Neural cell (in vitro differentiated cells): ENCODE measurements around the gene HS6ST3.

Experiments used
- CTCF ChIP-seq: fragments of 450-650 bp; IDR thresholded peaks from 2 replicates; pipeline ENCODE4 v1.5.1; 2014; ENCODE audit warnings: antibody characterized with exemption, mild to moderate bottlenecking, moderate library complexity; ENCODE audit not compliant: poor library complexity, severe bottlenecking
- EP300 ChIP-seq: fragments of 450-650 bp; conservative IDR thresholded peaks from 2 replicates; pipeline ENCODE4 v1.6.1; 2014; ENCODE audit warnings: antibody characterized with exemption, mild to moderate bottlenecking, moderate library complexity; ENCODE audit not compliant: poor library complexity, severe bottlenecking
- EZH2 ChIP-seq: fragments of 200-600, 300-800 bp; shearing (Covaris generic), sonication (generic); IDR thresholded peaks from 2 replicates; pipeline ENCODE4 v1.6.1; 2014; ENCODE audit warnings: antibody characterized with exemption, low read length, borderline replicate concordance, mild to moderate bottlenecking; ENCODE audit not compliant: insufficient read depth, poor library complexity, severe bottlenecking
- MXI1 ChIP-seq: fragments of 450-650 bp; conservative IDR thresholded peaks from 2 replicates; pipeline ENCODE4 v1.6.1; 2014; ENCODE audit warnings: antibody characterized with exemption, mild to moderate bottlenecking; ENCODE audit not compliant: poor library complexity, severe bottlenecking
- POLR2AphosphoS5 ChIP-seq: IDR thresholded peaks from 2 replicates; pipeline ENCODE4 v1.6.1; 2012
- RAD21 ChIP-seq: fragments of 450-650 bp; conservative IDR thresholded peaks from 2 replicates; pipeline ENCODE4 v1.6.1; 2014; ENCODE audit warnings: antibody characterized with exemption, mild to moderate bottlenecking, moderate library complexity
- SMC3 ChIP-seq: fragments of 450-650 bp; conservative IDR thresholded peaks from 2 replicates; pipeline ENCODE4 v1.6.1; 2014; ENCODE audit warnings: antibody characterized with exemption, mild to moderate bottlenecking, moderate library complexity; ENCODE audit not compliant: poor library complexity
- TAF1 ChIP-seq: IDR thresholded peaks from 2 replicates; pipeline ENCODE4 v1.6.1; 2012; ENCODE audit warnings: low read depth

GRCh38 chr13:96837809-96838208, 747.9 kb downstream of the HS6ST3 start:
- no peak for TF ChIP-seq EZH2
- no peak for TF ChIP-seq CTCF
- no peak for TF ChIP-seq TAF1
- TF ChIP-seq POLR2AphosphoS5: no peak
- TF ChIP-seq RAD21: no peak
- no peak for TF ChIP-seq EP300
- no peak for TF ChIP-seq SMC3
- no peak for TF ChIP-seq MXI1
